ENCODE measurements around the gene NPC1. TPM values are rescaled to one million over a fixed set of nuclear protein-coding genes. Genes with fewer than 3 reads are reported as not detected.
A peak's percentile ranks its signal among the peaks of the same experiment; 100 is the strongest.

NPC1 gene
- total and polyA plus RNA-seq, 2 donors (not counting 3 experiments of a cell fraction or from before 2014, with no cell fraction given), result 40.6 to 45.2 TPM

DNA sequence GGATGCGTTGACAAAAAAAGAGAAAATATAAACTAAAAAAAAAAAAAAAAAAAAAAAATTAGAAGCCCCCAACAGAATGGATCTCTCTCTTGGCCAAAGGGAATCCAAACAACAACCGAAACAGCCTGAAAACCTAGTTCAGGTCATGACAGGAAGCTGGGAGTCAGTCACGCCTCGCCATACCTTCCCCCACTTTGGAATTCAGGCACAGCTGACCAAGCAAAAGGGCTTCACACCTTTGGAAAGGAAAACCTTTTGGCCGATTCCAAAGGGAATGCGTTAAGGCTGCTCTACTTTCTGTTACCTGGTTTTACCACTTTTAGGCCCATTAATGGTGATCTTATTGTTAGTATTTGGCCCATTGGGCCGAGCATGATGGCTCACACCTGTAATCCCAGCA lies 100.9 kb downstream of the NPC1 start:
- DNase-seq (ENCODE audit: low read depth, low spot score) (no peak), FAIRE-seq (no peak)
- Histone ChIP-seq H2AFZ (ENCODE audit: low read depth, low read length) (no peak overlapping the region), H3K27ac (ENCODE audit: insufficient read depth, low read depth, low read length) (no peak overlapping the region), H3K4me1 (ENCODE audit: control insufficient read depth, extremely low read depth, insufficient read depth, low read length) (peaks cover 30% of the 10 kb centered on the region), H3K9ac (replicated peaks; ENCODE audit: extremely low read depth, insufficient read depth, low read length) (no peak overlapping the region), H3K27me3 (ENCODE audit: control insufficient read depth in 2 of 2, insufficient read depth in 2 of 2, low read length in 2 of 2) (no peaks in the 10 kb centered on the region), H3K36me3 (ENCODE audit: control insufficient read depth in 2 of 2, extremely low read depth in 1 of 2, insufficient read depth in 2 of 2, low read length in 2 of 2) (peaks cover 3 to 5% of the 10 kb centered on the region in 2 experiments), H3K4me2 (ENCODE audit: insufficient read depth, low read length) (no peak overlapping the region), H3K9me1 (replicated peaks; ENCODE audit: control insufficient read depth, extremely low read depth, insufficient read depth, low read length) (no peaks in the 10 kb centered on the region), H3K79me2 (ENCODE audit: control insufficient read depth, insufficient read depth, low read length) (no peaks in the 10 kb centered on the region), H3K4me3 (replicated peaks in 1 of 3; ENCODE audit: insufficient read depth in 1 of 3, low read depth in 1 of 3, low read length in 3 of 3) (no peak overlapping the region), H3K9me3 (replicated peaks; ENCODE audit: control insufficient read depth, insufficient read depth, low read length) (no peaks in the 10 kb centered on the region), H4K20me1 (replicated peaks; ENCODE audit: control insufficient read depth, extremely low read depth, insufficient read depth, low read length) (no peaks in the 10 kb centered on the region)
- no TSS peak for BruUV-seq (replicated peaks)
- POLR2A ChIA-PET, result no interaction called here
- intact Hi-C loops (cut with micrococcal nuclease) (no loop called here), dilution Hi-C loops (cut with MboI; ENCODE audit: extremely low pct_ligation_motif_present, low sequenced_read_pairs) (no loop called here)
- CTCF ChIA-PET, result interaction anchor here (2.0 to 3.8 kb wide), 2 partner anchors 12 to 13 kb away, joined by 20 to 71 read pairs; no protein-coding TSS in a partner anchor
- TF ChIP-seq, protein P1, sequence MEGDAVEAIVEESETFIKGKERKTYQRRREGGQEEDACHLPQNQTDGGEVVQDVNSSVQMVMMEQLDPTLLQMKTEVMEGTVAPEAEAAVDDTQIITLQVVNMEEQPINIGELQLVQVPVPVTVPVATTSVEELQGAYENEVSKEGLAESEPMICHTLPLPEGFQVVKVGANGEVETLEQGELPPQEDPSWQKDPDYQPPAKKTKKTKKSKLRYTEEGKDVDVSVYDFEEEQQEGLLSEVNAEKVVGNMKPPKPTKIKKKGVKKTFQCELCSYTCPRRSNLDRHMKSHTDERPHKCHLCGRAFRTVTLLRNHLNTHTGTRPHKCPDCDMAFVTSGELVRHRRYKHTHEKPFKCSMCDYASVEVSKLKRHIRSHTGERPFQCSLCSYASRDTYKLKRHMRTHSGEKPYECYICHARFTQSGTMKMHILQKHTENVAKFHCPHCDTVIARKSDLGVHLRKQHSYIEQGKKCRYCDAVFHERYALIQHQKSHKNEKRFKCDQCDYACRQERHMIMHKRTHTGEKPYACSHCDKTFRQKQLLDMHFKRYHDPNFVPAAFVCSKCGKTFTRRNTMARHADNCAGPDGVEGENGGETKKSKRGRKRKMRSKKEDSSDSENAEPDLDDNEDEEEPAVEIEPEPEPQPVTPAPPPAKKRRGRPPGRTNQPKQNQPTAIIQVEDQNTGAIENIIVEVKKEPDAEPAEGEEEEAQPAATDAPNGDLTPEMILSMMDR (IDR thresholded peaks at IDR 0.05; ENCODE audit: extremely low read depth in 1 of 2, insufficient read depth in 1 of 2, low read depth in 1 of 2, low read length in 2 of 2), result no peak
- TF ChIP-seq JUN (IDR thresholded peaks at IDR 0.05; ENCODE audit: borderline replicate concordance, insufficient read depth, insufficient read length, low read depth) (no peak), POLR2A (IDR thresholded peaks at IDR 0.05; ENCODE audit: low read depth, low read length) (peak; percentile 1), POLR2AphosphoS5 (IDR thresholded peaks at IDR 0.05; ENCODE audit: insufficient read depth, low read depth, low read length) (no peak)

- no peak for FAIRE-seq
- Histone ChIP-seq H3K27ac (ENCODE audit: insufficient read depth, low read depth, low read length) (no peak overlapping the region), H4K20me1 (replicated peaks; ENCODE audit: control insufficient read depth, extremely low read depth, insufficient read depth, low read length) (no peaks in the 10 kb centered on the region), H3K36me3 (ENCODE audit: control insufficient read depth in 2 of 2, extremely low read depth in 1 of 2, insufficient read depth in 2 of 2, low read length in 2 of 2) (peaks cover 3 to 11% of the 10 kb centered on the region in 2 experiments), H3K4me1 (ENCODE audit: control insufficient read depth, extremely low read depth, insufficient read depth, low read length) (peaks cover 30% of the 10 kb centered on the region), H3K9me3 (replicated peaks; ENCODE audit: control insufficient read depth, insufficient read depth, low read length) (no peaks in the 10 kb centered on the region), H3K9me1 (replicated peaks; ENCODE audit: control insufficient read depth, extremely low read depth, insufficient read depth, low read length) (no peaks in the 10 kb centered on the region), H3K9ac (replicated peaks; ENCODE audit: extremely low read depth, insufficient read depth, low read length) (no peak overlapping the region), H3K27me3 (ENCODE audit: control insufficient read depth in 2 of 2, insufficient read depth in 2 of 2, low read length in 2 of 2) (no peaks in the 10 kb centered on the region), H3K4me2 (ENCODE audit: insufficient read depth, low read length) (no peak overlapping the region), H2AFZ (ENCODE audit: low read depth, low read length) (no peak overlapping the region), H3K4me3 (replicated peaks in 1 of 3; ENCODE audit: insufficient read depth in 1 of 3, low read depth in 1 of 3, low read length in 3 of 3) (no peak overlapping the region), H3K79me2 (ENCODE audit: control insufficient read depth, insufficient read depth, low read length) (no peaks in the 10 kb centered on the region)
- no peak for DNase-seq (ENCODE audit: low read depth, low spot score)
- ChIA-PET POLR2A (no interaction called here), CTCF (interaction anchor here (0.7 to 2.0 kb wide), 9 partner anchors 9 to 453 kb away, joined by 3 to 20 read pairs (median 4); no protein-coding TSS in a partner anchor)
- dilution Hi-C loops (cut with MboI; ENCODE audit: extremely low pct_ligation_motif_present, low sequenced_read_pairs), result no loop called here
- TF ChIP-seq MYC (IDR thresholded peaks at IDR 0.05; ENCODE audit: low read depth, low read length), result no peak
- no peak for TF ChIP-seq GATA2 (IDR thresholded peaks at IDR 0.05; ENCODE audit: insufficient read depth, insufficient read length, low read depth, low read length)
- BruUV-seq (replicated peaks), result no TSS peak
- intact Hi-C loops (cut with micrococcal nuclease), result no loop called here
These were observed 101.6 kb downstream of the NPC1 start for GRCh38 chr18:23484561-23485182.

Small RNA genes lying within 50 kb of the gene (small RNA-seq; reads per million reads assigned to genes)
- gene AC026634.1 (ENCODE audit: insufficient read depth, insufficient read length, low read depth, low replicate concordance) (not detected), gene RF00019 (ENCODE audit: insufficient read depth, insufficient read length, low read depth, low replicate concordance) (not detected)

Other genes with a start within 250 kb of the NPC1 start
- 50.7 and 55.7 TPM in 2 replicates for gene RIOK3, start 133.2 kb downstream of the NPC1 start, total RNA-seq
- 12.4 and 14.8 TPM in 2 replicates for gene RIOK3, start 133.2 kb downstream of the NPC1 start, polyA plus RNA-seq
- gene RMC1, start 83.0 kb downstream of the NPC1 start, total RNA-seq, result 27.8 and 29.7 TPM in 2 replicates
- gene RMC1, start 83.0 kb downstream of the NPC1 start, polyA plus RNA-seq, result 26.2 and 27.4 TPM in 2 replicates
- gene ANKRD29, start 76.4 kb upstream of the NPC1 start, total RNA-seq, result 1.2 and 2.6 TPM in 2 replicates
- 0.03 and 0.18 TPM in 2 replicates for gene ANKRD29, start 76.4 kb upstream of the NPC1 start, polyA plus RNA-seq
- 7.1 and 12.3 TPM in 2 replicates for gene LAMA3, start 102.9 kb upstream of the NPC1 start, total RNA-seq
- gene LAMA3, start 102.9 kb upstream of the NPC1 start, polyA plus RNA-seq, result 2.5 and 2.6 TPM in 2 replicates

Data from endothelial cell of umbilical vein (primary cell).